HEK293 (cell line): ENCODE results near the gene ARHGEF2.

Experiments used
- CTCF ChIA-PET: fragments of 350-600 bp; formaldehyde crosslinking; extraction: SDS; loops from one replicate; lab custom pipeline; 2021; ENCODE audit warnings: antibody characterized with exemption; lab: Yijun Ruan, JAX
- POLR2A ChIA-PET: fragments of 300-600 bp; formaldehyde crosslinking; extraction: SDS; loops from one replicate; lab custom pipeline; 2020; ENCODE audit warnings: antibody characterized with exemption, inconsistent platforms; lab: Yijun Ruan, JAX
- H3K27ac ChIP-seq: fragments of 200-500 bp; sonication (Bioruptor generic); 2 replicates; pipeline ENCODE4 v1.5.1; 2014; ENCODE audit warnings: low read depth, low read length, control low read depth, inconsistent platforms; ENCODE audit errors: extremely low read depth
- H3K36me3 ChIP-seq, 2 experiments: fragments of 200-500 bp in 1 of 2; sonication (Bioruptor generic) in 1 of 2; 1 replicate in 1 of 2; 2 replicates in 1 of 2; pipeline ENCODE4 v1.5.1; 2014 to 2017; ENCODE audit warnings: inconsistent platforms in 2 of 2, low read length in 2 of 2; ENCODE audit not compliant: control insufficient read depth in 2 of 2, insufficient read depth in 1 of 2
- H3K4me1 ChIP-seq: fragments of 200-500 bp; sonication (Bioruptor generic); 2 replicates; pipeline ENCODE4 v1.5.1; 2014; ENCODE audit warnings: mild to moderate bottlenecking, low read length, inconsistent platforms; ENCODE audit not compliant: control insufficient read depth, insufficient read depth
- H3K4me3 ChIP-seq: 2 replicates; pipeline ENCODE4 v1.5.1; 2011; ENCODE audit warnings: low read depth, mild to moderate bottlenecking, control low read depth, low read length, moderate library complexity
- H3K9me3 ChIP-seq: fragments of 200-500 bp; sonication (Bioruptor generic); 2 replicates; pipeline ENCODE4 v1.5.1; 2014; ENCODE audit warnings: low read depth, low read length, inconsistent platforms; ENCODE audit not compliant: control insufficient read depth, insufficient read depth
- GLIS1 ChIP-seq: fragments of 450-650 bp; formaldehyde crosslinking; IDR thresholded peaks from 2 replicates; pipeline ENCODE4 v1.5.1; 2016; ENCODE audit warnings: missing biosample characterization, missing genetic modification characterization
- HOXA7 ChIP-seq: sonication (generic); formaldehyde crosslinking; IDR thresholded peaks from 2 replicates; pipeline ENCODE4 v1.8.1; 2022; ENCODE audit warnings: missing genetic modification reagents, borderline replicate concordance
- HOXC10 ChIP-seq: sonication (generic); formaldehyde crosslinking; IDR thresholded peaks from 2 replicates; pipeline ENCODE4 v1.8.1; 2023; ENCODE audit warnings: mild to moderate bottlenecking, missing genetic modification reagents
- KLF7 ChIP-seq: fragments of 450-650 bp; formaldehyde crosslinking; IDR thresholded peaks from 2 replicates; pipeline ENCODE4 v1.5.1; 2016; ENCODE audit warnings: missing biosample characterization, missing genetic modification characterization, borderline replicate concordance
- MYNN ChIP-seq: fragments of 450-650 bp; formaldehyde crosslinking; IDR thresholded peaks from 2 replicates; pipeline ENCODE4 v1.5.1; 2016; ENCODE audit warnings: missing biosample characterization, missing genetic modification characterization, borderline replicate concordance
- PRDM1 ChIP-seq: fragments of 450-650 bp; formaldehyde crosslinking; IDR thresholded peaks from 2 replicates; pipeline ENCODE4; 2016; ENCODE audit warnings: missing biosample characterization, missing genetic modification characterization
- REPIN1 ChIP-seq: fragments of 450-650 bp; formaldehyde crosslinking; IDR thresholded peaks from 2 replicates; pipeline ENCODE4 v1.5.1; 2017; ENCODE audit warnings: missing biosample characterization, missing genetic modification characterization, low read depth
- ZBTB48 ChIP-seq: fragments of 450-650 bp; formaldehyde crosslinking; IDR thresholded peaks from 2 replicates; pipeline ENCODE4 v1.5.1; 2016; ENCODE audit warnings: missing biosample characterization, missing genetic modification characterization
- ZFP69B ChIP-seq: fragments of 450-650 bp; formaldehyde crosslinking; IDR thresholded peaks from 2 replicates; pipeline ENCODE4 v1.5.1; 2016; ENCODE audit warnings: missing biosample characterization, missing genetic modification characterization
- ZNF202 ChIP-seq: fragments of 450-650 bp; formaldehyde crosslinking; IDR thresholded peaks from 2 replicates; pipeline ENCODE4 v1.5.1; 2016; ENCODE audit warnings: missing biosample characterization, missing genetic modification characterization, borderline replicate concordance
- ZNF335 ChIP-seq: fragments of 450-650 bp; formaldehyde crosslinking; conservative IDR thresholded peaks from 2 replicates; pipeline ENCODE4 v1.5.1; 2016; ENCODE audit warnings: missing biosample characterization, missing genetic modification characterization
- ZNF341 ChIP-seq: fragments of 450-650 bp; formaldehyde crosslinking; IDR thresholded peaks from 2 replicates; pipeline ENCODE4; 2016; ENCODE audit warnings: low read depth, missing biosample characterization, missing genetic modification characterization
- ZNF354C ChIP-seq: fragments of 450-650 bp; formaldehyde crosslinking; IDR thresholded peaks from 2 replicates; pipeline ENCODE4 v1.5.1; 2016; ENCODE audit warnings: missing biosample characterization, missing genetic modification characterization, low read depth, borderline replicate concordance
- ZNF585B ChIP-seq: fragments of 450-650 bp; formaldehyde crosslinking; IDR thresholded peaks from 2 replicates; pipeline ENCODE4 v1.5.1; 2016; ENCODE audit warnings: missing biosample characterization, missing genetic modification characterization
- ZNF654 ChIP-seq: fragments of 450-650 bp; formaldehyde crosslinking; IDR thresholded peaks from 2 replicates; pipeline ENCODE4 v1.5.1; 2016; ENCODE audit warnings: low read depth, missing biosample characterization, missing genetic modification characterization
- ZNF677 ChIP-seq: fragments of 450-650 bp; IDR thresholded peaks from 2 replicates; pipeline ENCODE4 v1.5.0; 2018; ENCODE audit warnings: missing biosample characterization, mild to moderate bottlenecking, missing genetic modification characterization, moderate library complexity
- TF ChIP-seq, protein P1 (sequence below): fragments of 450-650 bp; formaldehyde crosslinking; IDR thresholded peaks from 2 replicates; pipeline ENCODE4 v1.5.1; 2017; ENCODE audit warnings: missing biosample characterization, missing genetic modification characterization
- TF ChIP-seq, protein P2 (sequence below): fragments of 450-650 bp; formaldehyde crosslinking; IDR thresholded peaks from 2 replicates; pipeline ENCODE4 v1.5.1; 2017; ENCODE audit warnings: missing biosample characterization, mild to moderate bottlenecking, missing genetic modification characterization, moderate library complexity
- TF ChIP-seq, protein P3 (sequence below): fragments of 450-650 bp; formaldehyde crosslinking; IDR thresholded peaks from 2 replicates; pipeline ENCODE4 v1.5.1; 2016; ENCODE audit warnings: missing biosample characterization, missing genetic modification characterization
- TF ChIP-seq, protein P4 (sequence below): fragments of 450-650 bp; formaldehyde crosslinking; IDR thresholded peaks from 2 replicates; pipeline ENCODE4 v1.5.1; 2016; ENCODE audit warnings: missing biosample characterization, missing genetic modification characterization
- TF ChIP-seq, protein P5 (sequence below): fragments of 450-650 bp; formaldehyde crosslinking; IDR thresholded peaks from 2 replicates; pipeline ENCODE4 v1.5.1; 2017; ENCODE audit warnings: missing biosample characterization, missing genetic modification characterization

Gene ARHGEF2

DNA sequence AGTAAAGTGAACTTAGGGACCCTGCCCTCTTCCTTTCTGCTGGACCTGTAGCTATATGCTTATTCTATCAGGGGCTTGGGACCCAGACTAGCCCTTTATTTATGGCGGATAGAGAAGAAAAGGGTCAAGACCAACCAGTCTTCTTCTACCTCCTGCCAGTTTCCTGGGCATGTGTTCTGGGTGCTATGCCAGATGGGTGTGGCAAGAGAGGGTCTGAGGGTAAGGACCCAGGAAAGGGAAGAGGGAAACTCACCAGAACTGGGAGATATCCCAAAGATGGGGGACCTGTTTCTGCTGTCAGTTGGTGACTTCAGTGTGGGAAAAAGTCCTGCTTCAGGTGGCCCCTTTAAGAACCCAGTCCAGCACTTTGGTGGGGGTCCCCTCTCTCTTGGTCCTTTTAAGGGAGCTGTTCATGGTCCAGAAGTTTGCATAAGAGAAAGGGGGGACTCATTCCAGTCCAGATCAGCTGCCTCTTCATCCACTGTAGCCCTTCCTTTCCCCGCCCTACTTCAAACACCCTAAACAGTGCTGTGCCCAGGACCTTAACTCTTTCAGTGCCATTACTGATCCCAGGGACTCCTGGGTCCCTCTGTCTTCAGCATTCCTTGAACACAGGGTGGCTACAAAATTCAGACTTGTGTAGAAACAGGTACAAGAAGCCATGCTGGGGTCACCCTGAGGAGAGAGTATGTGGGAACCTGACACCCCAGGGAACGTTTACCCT is 24.0 kb upstream of the ARHGEF2 start:
- Histone ChIP-seq H3K4me1 (no peaks in the 10 kb centered on the region), H3K36me3 (peaks cover 0 to 6% of the 10 kb centered on the region in 2 experiments; a peak in 1 of 3 replicates), H3K9me3 (no peaks in the 10 kb centered on the region), H3K4me3 (no peak overlapping the region), H3K27ac (no peak overlapping the region)
- CTCF ChIA-PET = interaction anchor here (0.6 to 1.8 kb wide), 9 partner anchors 12 to 434 kb away, joined by 3 to 9 read pairs (median 3); partner anchors contain the start of gene KHDC4
- POLR2A ChIA-PET = interaction anchor here (0.5 to 0.6 kb wide), 2 partner anchors 24 to 254 kb away, joined by 3 to 9 read pairs; partner anchors contain the start of gene ARHGEF2
- TF ChIP-seq KLF7 (tag by site-specific recombination) = no peak
- TF ChIP-seq ZNF654 = no peak
- no peak for TF ChIP-seq ZNF677 (tag by site-specific recombination)
- peak; percentile 51 for TF ChIP-seq ZNF341 (tag by site-specific recombination)
- TF ChIP-seq, protein P1, sequence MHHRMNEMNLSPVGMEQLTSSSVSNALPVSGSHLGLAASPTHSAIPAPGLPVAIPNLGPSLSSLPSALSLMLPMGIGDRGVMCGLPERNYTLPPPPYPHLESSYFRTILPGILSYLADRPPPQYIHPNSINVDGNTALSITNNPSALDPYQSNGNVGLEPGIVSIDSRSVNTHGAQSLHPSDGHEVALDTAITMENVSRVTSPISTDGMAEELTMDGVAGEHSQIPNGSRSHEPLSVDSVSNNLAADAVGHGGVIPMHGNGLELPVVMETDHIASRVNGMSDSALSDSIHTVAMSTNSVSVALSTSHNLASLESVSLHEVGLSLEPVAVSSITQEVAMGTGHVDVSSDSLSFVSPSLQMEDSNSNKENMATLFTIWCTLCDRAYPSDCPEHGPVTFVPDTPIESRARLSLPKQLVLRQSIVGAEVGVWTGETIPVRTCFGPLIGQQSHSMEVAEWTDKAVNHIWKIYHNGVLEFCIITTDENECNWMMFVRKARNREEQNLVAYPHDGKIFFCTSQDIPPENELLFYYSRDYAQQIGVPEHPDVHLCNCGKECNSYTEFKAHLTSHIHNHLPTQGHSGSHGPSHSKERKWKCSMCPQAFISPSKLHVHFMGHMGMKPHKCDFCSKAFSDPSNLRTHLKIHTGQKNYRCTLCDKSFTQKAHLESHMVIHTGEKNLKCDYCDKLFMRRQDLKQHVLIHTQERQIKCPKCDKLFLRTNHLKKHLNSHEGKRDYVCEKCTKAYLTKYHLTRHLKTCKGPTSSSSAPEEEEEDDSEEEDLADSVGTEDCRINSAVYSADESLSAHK (tag by site-specific recombination) = no peak
- no peak for TF ChIP-seq ZNF202 (tag by site-specific recombination)
- TF ChIP-seq ZNF585B (tag by site-specific recombination) = no peak
- TF ChIP-seq HOXA7 = no peak
- peak; percentile 52; the same call in 1 of the 2 replicates for TF ChIP-seq ZFP69B (tag by site-specific recombination)
- TF ChIP-seq, protein P2, sequence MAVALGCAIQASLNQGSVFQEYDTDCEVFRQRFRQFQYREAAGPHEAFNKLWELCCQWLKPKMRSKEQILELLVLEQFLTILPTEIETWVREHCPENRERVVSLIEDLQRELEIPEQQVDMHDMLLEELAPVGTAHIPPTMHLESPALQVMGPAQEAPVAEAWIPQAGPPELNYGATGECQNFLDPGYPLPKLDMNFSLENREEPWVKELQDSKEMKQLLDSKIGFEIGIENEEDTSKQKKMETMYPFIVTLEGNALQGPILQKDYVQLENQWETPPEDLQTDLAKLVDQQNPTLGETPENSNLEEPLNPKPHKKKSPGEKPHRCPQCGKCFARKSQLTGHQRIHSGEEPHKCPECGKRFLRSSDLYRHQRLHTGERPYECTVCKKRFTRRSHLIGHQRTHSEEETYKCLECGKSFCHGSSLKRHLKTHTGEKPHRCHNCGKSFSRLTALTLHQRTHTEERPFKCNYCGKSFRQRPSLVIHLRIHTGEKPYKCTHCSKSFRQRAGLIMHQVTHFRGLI (tag by site-specific recombination) = no peak
- no peak for TF ChIP-seq PRDM1 (tag by site-specific recombination)
- TF ChIP-seq, protein P3, sequence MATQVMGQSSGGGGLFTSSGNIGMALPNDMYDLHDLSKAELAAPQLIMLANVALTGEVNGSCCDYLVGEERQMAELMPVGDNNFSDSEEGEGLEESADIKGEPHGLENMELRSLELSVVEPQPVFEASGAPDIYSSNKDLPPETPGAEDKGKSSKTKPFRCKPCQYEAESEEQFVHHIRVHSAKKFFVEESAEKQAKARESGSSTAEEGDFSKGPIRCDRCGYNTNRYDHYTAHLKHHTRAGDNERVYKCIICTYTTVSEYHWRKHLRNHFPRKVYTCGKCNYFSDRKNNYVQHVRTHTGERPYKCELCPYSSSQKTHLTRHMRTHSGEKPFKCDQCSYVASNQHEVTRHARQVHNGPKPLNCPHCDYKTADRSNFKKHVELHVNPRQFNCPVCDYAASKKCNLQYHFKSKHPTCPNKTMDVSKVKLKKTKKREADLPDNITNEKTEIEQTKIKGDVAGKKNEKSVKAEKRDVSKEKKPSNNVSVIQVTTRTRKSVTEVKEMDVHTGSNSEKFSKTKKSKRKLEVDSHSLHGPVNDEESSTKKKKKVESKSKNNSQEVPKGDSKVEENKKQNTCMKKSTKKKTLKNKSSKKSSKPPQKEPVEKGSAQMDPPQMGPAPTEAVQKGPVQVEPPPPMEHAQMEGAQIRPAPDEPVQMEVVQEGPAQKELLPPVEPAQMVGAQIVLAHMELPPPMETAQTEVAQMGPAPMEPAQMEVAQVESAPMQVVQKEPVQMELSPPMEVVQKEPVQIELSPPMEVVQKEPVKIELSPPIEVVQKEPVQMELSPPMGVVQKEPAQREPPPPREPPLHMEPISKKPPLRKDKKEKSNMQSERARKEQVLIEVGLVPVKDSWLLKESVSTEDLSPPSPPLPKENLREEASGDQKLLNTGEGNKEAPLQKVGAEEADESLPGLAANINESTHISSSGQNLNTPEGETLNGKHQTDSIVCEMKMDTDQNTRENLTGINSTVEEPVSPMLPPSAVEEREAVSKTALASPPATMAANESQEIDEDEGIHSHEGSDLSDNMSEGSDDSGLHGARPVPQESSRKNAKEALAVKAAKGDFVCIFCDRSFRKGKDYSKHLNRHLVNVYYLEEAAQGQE = peak; percentile 23; the same call in 1 of the 2 replicates
- TF ChIP-seq, protein P4, sequence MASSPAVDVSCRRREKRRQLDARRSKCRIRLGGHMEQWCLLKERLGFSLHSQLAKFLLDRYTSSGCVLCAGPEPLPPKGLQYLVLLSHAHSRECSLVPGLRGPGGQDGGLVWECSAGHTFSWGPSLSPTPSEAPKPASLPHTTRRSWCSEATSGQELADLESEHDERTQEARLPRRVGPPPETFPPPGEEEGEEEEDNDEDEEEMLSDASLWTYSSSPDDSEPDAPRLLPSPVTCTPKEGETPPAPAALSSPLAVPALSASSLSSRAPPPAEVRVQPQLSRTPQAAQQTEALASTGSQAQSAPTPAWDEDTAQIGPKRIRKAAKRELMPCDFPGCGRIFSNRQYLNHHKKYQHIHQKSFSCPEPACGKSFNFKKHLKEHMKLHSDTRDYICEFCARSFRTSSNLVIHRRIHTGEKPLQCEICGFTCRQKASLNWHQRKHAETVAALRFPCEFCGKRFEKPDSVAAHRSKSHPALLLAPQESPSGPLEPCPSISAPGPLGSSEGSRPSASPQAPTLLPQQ = peak; percentile 72

DNA sequence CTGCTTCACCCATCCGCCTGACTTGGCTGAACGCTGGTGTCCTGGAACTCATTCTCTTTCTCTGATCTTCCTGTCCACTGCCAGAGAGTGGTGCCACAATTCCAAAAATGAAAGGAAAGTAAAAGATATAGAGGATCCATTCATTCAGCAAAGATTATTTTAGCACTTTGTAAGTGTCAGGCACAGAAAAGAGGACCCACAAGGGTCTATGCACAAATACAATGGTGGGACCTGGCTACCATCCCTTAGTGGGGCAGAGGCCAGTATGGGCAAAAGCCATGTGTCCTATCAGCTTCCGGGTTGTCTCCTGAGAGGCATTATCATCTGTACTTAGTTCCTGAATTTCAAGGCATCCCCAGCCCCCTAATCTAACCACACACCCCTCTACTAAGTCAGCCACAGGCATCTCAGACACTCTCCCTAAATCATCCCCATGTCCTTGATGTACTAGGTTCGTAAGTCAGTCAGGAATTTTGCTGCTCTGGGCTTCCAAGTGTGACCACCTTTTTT is 23.4 kb upstream of the ARHGEF2 start:
- Histone ChIP-seq H3K36me3 (peaks cover 0 to 2% of the 10 kb centered on the region in 2 experiments; a peak in 1 of 3 replicates), H3K4me1 (no peaks in the 10 kb centered on the region), H3K9me3 (no peaks in the 10 kb centered on the region), H3K27ac (no peak overlapping the region), H3K4me3 (no peak overlapping the region)
- ChIA-PET POLR2A (interaction anchor here (0.5 to 0.6 kb wide), 2 partner anchors 23 to 255 kb away, joined by 3 to 9 read pairs; partner anchors contain the start of gene ARHGEF2), CTCF (interaction anchor here (0.6 to 1.8 kb wide), 6 partner anchors 12 to 435 kb away, joined by 3 to 7 read pairs (median 4); no protein-coding TSS in a partner anchor)
- TF ChIP-seq HOXC10 (CRISPR knock-in tag) (no peak), ZNF335 (tag by site-specific recombination) (peak; percentile 51), REPIN1 (no peak), ZBTB48 (tag by site-specific recombination) (peak; percentile 34; the same call in 1 of the 2 replicates), GLIS1 (tag by site-specific recombination) (no peak), MYNN (tag by site-specific recombination) (no peak), ZNF354C (no peak)
- TF ChIP-seq, protein P5, sequence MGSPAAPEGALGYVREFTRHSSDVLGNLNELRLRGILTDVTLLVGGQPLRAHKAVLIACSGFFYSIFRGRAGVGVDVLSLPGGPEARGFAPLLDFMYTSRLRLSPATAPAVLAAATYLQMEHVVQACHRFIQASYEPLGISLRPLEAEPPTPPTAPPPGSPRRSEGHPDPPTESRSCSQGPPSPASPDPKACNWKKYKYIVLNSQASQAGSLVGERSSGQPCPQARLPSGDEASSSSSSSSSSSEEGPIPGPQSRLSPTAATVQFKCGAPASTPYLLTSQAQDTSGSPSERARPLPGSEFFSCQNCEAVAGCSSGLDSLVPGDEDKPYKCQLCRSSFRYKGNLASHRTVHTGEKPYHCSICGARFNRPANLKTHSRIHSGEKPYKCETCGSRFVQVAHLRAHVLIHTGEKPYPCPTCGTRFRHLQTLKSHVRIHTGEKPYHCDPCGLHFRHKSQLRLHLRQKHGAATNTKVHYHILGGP (tag by site-specific recombination) = no peak
- TF ChIP-seq, protein P2 (tag by site-specific recombination) = no peak
